Peyer's patch (tissue), 4 donors: Measurements from ENCODE around the gene LEAP2. TPM values are rescaled to one million over a fixed set of nuclear protein-coding genes. Genes with fewer than 3 reads are reported as not detected.
"Not testable (repeated sequence)": the region's sequence is repeated elsewhere in the genome, so short reads cannot be mapped to it uniquely, and the experiment has no call there.

Experiments
- DNase-seq, 3 donors: peaks; one replicate each; pipeline ENCODE4 v3.0.0-alpha.2; 2017 to 2019
- H3K27ac ChIP-seq, 4 donors: fragments of 200-600 bp; sonication (generic); one replicate each; pipeline ENCODE4 v1.5.1; 2016 to 2019
- H3K27me3 ChIP-seq, 2 donors: fragments of 200-600 bp; sonication (generic); one replicate each; pipeline ENCODE4 v1.5.1; 2019
- H3K36me3 ChIP-seq, 3 donors: fragments of 200-600 bp; sonication (generic); one replicate each; pipeline ENCODE4 v1.5.1; 2016 to 2019
- H3K4me1 ChIP-seq, 4 donors: fragments of 200-600 bp; sonication (generic); one replicate each; pipeline ENCODE4 v1.5.1; 2016 to 2019
- H3K4me3 ChIP-seq, 4 donors: fragments of 200-600 bp; sonication (generic); 1 replicate in 3 of 4; 2 replicates in 1 of 4; pipeline ENCODE4 v1.5.1; 2016 to 2019; ENCODE audit warnings: mild to moderate bottlenecking in 1 of 4
- H3K9me3 ChIP-seq, 4 donors: fragments of 200-600 bp; sonication (generic); one replicate each; pipeline ENCODE4 v1.5.1; 2016 to 2019; ENCODE audit warnings: mild to moderate bottlenecking in 1 of 4
- CTCF ChIP-seq, 6 experiments: fragments of 450-650 bp in 4 of 6; fragments of 200-600 bp in 2 of 6; sonication (generic) in 1 of 6; IDR thresholded peaks; one replicate each; pipeline ENCODE4 v1.5.1; 2017 to 2019; ENCODE audit warnings: antibody characterized with exemption in 6 of 6, mild to moderate bottlenecking in 3 of 6, moderate library complexity in 1 of 6
- POLR2A ChIP-seq, 2 donors: fragments of 450-650 bp; IDR thresholded peaks; one replicate each; pipeline ENCODE4 v1.5.1; 2017; ENCODE audit warnings: antibody characterized with exemption in 2 of 2, mild to moderate bottlenecking in 2 of 2, moderate library complexity in 2 of 2
- total RNA-seq, 4 donors: library from RNA; depleted of rRNA; stranded (reverse); fragments of >200 nt; gene quantifications; one replicate each; pipeline ENCODE4 v1.1.0, GENCODE V29; 2016

LEAP2 gene
- total RNA-seq, 4 donors from 2014 or later, result 7.2 to 29.9 (median 20.1) TPM; not detected in 1

- H3K4me1 ChIP-seq, result no peaks in the 10 kb centered on the region
- no peaks in the 10 kb centered on the region for H3K27me3 ChIP-seq
- no peak overlapping the region for H3K4me3 ChIP-seq
- H3K36me3 ChIP-seq, result no peaks in the 10 kb centered on the region
- DNase-seq, result no peak
- no peak overlapping the region for H3K27ac ChIP-seq
- TF ChIP-seq POLR2A (IDR thresholded peaks at IDR 0.05), result no peak
- TF ChIP-seq CTCF (IDR thresholded peaks at IDR 0.05), result no peak
- no peaks in the 10 kb centered on the region for H3K9me3 ChIP-seq
Observed at GRCh38 chr5:132848270-132848669, 25.2 kb upstream of the LEAP2 start.

- TF ChIP-seq POLR2A (IDR thresholded peaks at IDR 0.05) (no peak), CTCF (IDR thresholded peaks at IDR 0.05) (no peak)
- Histone ChIP-seq H3K36me3 (no peaks in the 10 kb centered on the region), H3K9me3 (no peaks in the 10 kb centered on the region), H3K4me1 (no peaks in the 10 kb centered on the region), H3K4me3 (no peak overlapping the region), H3K27ac (no peak overlapping the region), H3K27me3 (no peaks in the 10 kb centered on the region)
- DNase-seq, result no peak
Observed at GRCh38 chr5:132849347-132849746, 24.1 kb upstream of the LEAP2 start.

GRCh38 chr5:132850066-132850465 is 23.4 kb upstream of the LEAP2 start:
- no peak overlapping the region for H3K27ac ChIP-seq
- TF ChIP-seq CTCF (IDR thresholded peaks at IDR 0.05) (no peak), POLR2A (IDR thresholded peaks at IDR 0.05) (no peak)
- H3K36me3 ChIP-seq, result no peaks in the 10 kb centered on the region
- H3K9me3 ChIP-seq, result no peaks in the 10 kb centered on the region
- no peaks in the 10 kb centered on the region for H3K27me3 ChIP-seq
- no peak overlapping the region for H3K4me3 ChIP-seq
- no peaks in the 10 kb centered on the region for H3K4me1 ChIP-seq
- no peak for DNase-seq

GRCh38 chr5:132853323-132853722 is 20.1 kb upstream of the LEAP2 start:
- no peak for DNase-seq
- no peak overlapping the region for H3K27ac ChIP-seq

GRCh38 chr5:132853790-132854189 is 19.7 kb upstream of the LEAP2 start:
- TF ChIP-seq POLR2A (IDR thresholded peaks at IDR 0.05) (no peak), CTCF (IDR thresholded peaks at IDR 0.05) (no peak)
- Histone ChIP-seq H3K36me3 (no peaks in the 10 kb centered on the region), H3K27me3 (no peaks in the 10 kb centered on the region), H3K4me1 (no peaks in the 10 kb centered on the region), H3K4me3 (no peak overlapping the region), H3K27ac (no peak overlapping the region), H3K9me3 (no peaks in the 10 kb centered on the region)
- no peak for DNase-seq

More at GRCh38 chr5:132853323-132853722, 20.1 kb upstream of the LEAP2 start:
- H3K27me3 ChIP-seq, result no peaks in the 10 kb centered on the region
- H3K4me1 ChIP-seq, result no peaks in the 10 kb centered on the region
- TF ChIP-seq POLR2A (IDR thresholded peaks at IDR 0.05), result no peak
- no peak for TF ChIP-seq CTCF (IDR thresholded peaks at IDR 0.05)
- no peaks in the 10 kb centered on the region for H3K9me3 ChIP-seq
- H3K36me3 ChIP-seq, result no peaks in the 10 kb centered on the region
- H3K4me3 ChIP-seq, result no peak overlapping the region

- Histone ChIP-seq H3K27ac (no peak overlapping the region), H3K4me1 (no peaks in the 10 kb centered on the region), H3K4me3 (no peak overlapping the region), H3K36me3 (no peaks in the 10 kb centered on the region), H3K9me3 (no peaks in the 10 kb centered on the region), H3K27me3 (no peaks in the 10 kb centered on the region)
- TF ChIP-seq CTCF (IDR thresholded peaks at IDR 0.05) (no peak), POLR2A (IDR thresholded peaks at IDR 0.05) (no peak)
- no peak for DNase-seq
Observed at GRCh38 chr5:132854301-132854700, 19.2 kb upstream of the LEAP2 start.

- not testable (repeated sequence) for H3K4me3 ChIP-seq, H3K36me3 ChIP-seq, DNase-seq, H3K9me3 ChIP-seq, H3K27ac ChIP-seq, H3K4me1 ChIP-seq, H3K27me3 ChIP-seq
Observed at GRCh38 chr5:132854992-132855391, 18.5 kb upstream of the LEAP2 start.
